ENCODE measurements around the gene UTP11.
"Not testable (repeated sequence)": the region's sequence is repeated elsewhere in the genome, so short reads cannot be mapped to it uniquely, and the experiment has no call there.

UTP11 gene

GRCh38 chr1:38031513-38031866 lies 19.0 kb downstream of the UTP11 start:
- Histone ChIP-seq H3K27me3 (ENCODE audit: insufficient read depth, low read depth, severe bottlenecking) (no peaks in the 10 kb centered on the region), H3K4me3 (ENCODE audit: low read depth, low read length) (no peak overlapping the region), H3K36me3 (no peaks in the 10 kb centered on the region; the same call in 1 of the 2 replicates), H3K9me3 (ENCODE audit: severe bottlenecking) (no peaks in the 10 kb centered on the region), H3K27ac (no peak overlapping the region)
- DNase-seq, result no peak
- TF ChIP-seq, protein P1, sequence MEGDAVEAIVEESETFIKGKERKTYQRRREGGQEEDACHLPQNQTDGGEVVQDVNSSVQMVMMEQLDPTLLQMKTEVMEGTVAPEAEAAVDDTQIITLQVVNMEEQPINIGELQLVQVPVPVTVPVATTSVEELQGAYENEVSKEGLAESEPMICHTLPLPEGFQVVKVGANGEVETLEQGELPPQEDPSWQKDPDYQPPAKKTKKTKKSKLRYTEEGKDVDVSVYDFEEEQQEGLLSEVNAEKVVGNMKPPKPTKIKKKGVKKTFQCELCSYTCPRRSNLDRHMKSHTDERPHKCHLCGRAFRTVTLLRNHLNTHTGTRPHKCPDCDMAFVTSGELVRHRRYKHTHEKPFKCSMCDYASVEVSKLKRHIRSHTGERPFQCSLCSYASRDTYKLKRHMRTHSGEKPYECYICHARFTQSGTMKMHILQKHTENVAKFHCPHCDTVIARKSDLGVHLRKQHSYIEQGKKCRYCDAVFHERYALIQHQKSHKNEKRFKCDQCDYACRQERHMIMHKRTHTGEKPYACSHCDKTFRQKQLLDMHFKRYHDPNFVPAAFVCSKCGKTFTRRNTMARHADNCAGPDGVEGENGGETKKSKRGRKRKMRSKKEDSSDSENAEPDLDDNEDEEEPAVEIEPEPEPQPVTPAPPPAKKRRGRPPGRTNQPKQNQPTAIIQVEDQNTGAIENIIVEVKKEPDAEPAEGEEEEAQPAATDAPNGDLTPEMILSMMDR (IDR thresholded peaks at IDR 0.05; ENCODE audit: low read depth, low read length), result no peak

GRCh38 chr1:38032992-38033391 lies 20.5 kb downstream of the UTP11 start:
- H3K27ac ChIP-seq; H3K9me3 ChIP-seq (ENCODE audit: severe bottlenecking); H3K27me3 ChIP-seq (ENCODE audit: insufficient read depth, low read depth, severe bottlenecking); DNase-seq; H3K36me3 ChIP-seq; H3K4me3 ChIP-seq (ENCODE audit: low read depth, low read length): not testable (repeated sequence)

DNA sequence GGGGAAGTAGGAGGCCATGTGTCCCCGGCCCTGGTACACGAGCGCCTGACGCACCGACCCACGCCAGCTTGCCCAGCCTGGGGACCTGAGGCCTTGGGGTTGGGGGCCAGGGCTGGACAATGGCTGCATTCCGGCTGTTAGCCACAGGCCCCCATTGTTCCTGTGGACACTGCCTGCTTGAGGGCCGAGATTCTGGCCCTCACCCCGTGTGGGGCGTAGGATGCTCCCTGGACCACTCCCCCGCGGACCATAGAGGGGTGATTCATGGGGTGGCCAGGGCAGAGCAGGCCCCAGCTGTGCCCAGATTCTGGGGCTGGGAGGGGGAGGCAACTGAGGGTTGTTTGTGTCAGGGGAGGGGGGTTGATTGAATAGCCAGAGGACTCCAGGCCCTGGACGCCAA lies 22.3 kb downstream of the UTP11 start:
- TF ChIP-seq, protein P1 (IDR thresholded peaks at IDR 0.05; ENCODE audit: low read depth, low read length), result no peak
- no peak for DNase-seq
- H3K9me3 ChIP-seq (ENCODE audit: severe bottlenecking), result no peaks in the 10 kb centered on the region

GRCh38 chr1:38037221-38037939 lies 24.8 kb downstream of the UTP11 start:
- TF ChIP-seq, protein P1 (IDR thresholded peaks at IDR 0.05; ENCODE audit: low read depth, low read length), result peak; percentile 51

More for the DNA sequence above, 22.3 kb downstream of the UTP11 start:
- no peaks in the 10 kb centered on the region for H3K27me3 ChIP-seq (ENCODE audit: insufficient read depth, low read depth, severe bottlenecking)
- no peak overlapping the region for H3K27ac ChIP-seq
- no peaks in the 10 kb centered on the region for H3K36me3 ChIP-seq
- H3K4me3 ChIP-seq (ENCODE audit: low read depth, low read length), result no peak overlapping the region

DNA sequence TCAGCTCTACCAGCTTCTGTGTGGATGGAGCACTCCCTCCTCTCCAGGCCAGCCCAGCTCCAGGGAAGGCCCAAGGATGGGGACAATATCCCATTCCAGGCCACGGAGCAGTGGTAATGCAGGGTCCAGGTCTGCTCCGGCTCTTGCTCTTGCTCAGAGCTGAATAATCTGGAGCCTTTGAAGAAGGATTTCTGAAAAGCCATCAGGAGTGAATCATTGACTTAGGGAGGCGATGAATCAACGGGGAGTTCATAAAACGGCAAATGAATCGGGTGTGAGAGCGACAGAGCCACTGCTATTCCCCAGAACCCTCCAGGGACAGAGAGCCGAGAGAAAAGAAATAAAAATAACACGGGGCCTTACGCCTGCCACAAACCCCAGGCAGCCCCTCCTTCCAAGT lies 26.3 kb downstream of the UTP11 start:
- H3K4me3 ChIP-seq (ENCODE audit: low read depth, low read length), result no peak overlapping the region
- peaks cover 10% of the 10 kb centered on the region for H3K27me3 ChIP-seq (ENCODE audit: insufficient read depth, low read depth, severe bottlenecking)
- no peak for DNase-seq
- H3K27ac ChIP-seq, result no peak overlapping the region
- TF ChIP-seq, protein P1 (IDR thresholded peaks at IDR 0.05; ENCODE audit: low read depth, low read length), result no peak
- H3K9me3 ChIP-seq (ENCODE audit: severe bottlenecking), result no peaks in the 10 kb centered on the region
- no peaks in the 10 kb centered on the region for H3K36me3 ChIP-seq

More at GRCh38 chr1:38037221-38037939, 24.8 kb downstream of the UTP11 start:
- Histone ChIP-seq H3K27ac (no peak overlapping the region), H3K4me3 (ENCODE audit: low read depth, low read length) (no peak overlapping the region), H3K36me3 (no peaks in the 10 kb centered on the region), H3K27me3 (ENCODE audit: insufficient read depth, low read depth, severe bottlenecking) (no peaks in the 10 kb centered on the region), H3K9me3 (ENCODE audit: severe bottlenecking) (no peaks in the 10 kb centered on the region)
- peak; percentile 45 for DNase-seq

DNA sequence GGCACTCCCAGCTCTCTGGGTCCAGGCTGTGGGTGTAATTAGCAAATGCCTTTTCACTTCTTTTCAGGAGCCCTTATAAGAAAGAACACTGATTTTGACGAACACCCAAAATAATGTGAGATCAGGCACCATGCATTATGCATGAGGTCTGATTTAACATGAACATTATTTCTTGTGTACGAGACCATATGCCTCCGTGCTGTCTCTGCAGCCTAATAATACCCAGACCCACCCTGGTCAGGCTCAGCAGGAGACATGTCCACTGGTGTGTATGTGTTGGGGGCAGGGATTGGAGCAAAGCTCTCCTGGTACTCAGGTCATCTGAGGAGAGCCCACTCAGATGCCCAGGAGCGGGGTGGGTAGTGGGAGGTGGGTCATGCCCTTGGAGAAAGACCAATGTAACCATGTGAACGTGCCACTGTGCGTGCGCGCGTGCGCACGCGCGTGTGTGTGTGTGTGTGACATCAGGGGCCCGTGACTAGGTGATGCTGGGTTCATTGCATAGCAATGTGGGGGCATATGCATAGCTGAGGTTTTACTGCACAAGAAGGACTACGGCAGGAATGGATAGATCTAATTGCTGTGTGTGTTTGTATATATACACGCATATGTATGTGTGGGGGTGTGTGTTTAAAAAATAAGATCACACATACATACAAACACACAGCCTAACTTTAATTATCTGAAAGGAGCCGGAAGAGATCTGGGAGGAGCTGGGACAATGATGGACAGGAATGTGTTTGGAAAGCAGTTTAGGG lies 27.0 kb downstream of the UTP11 start:
- Histone ChIP-seq H3K27ac (no peak overlapping the region), H3K4me3 (ENCODE audit: low read depth, low read length) (no peak overlapping the region)
- TF ChIP-seq, protein P1 (IDR thresholded peaks at IDR 0.05; ENCODE audit: low read depth, low read length), result no peak

More for the DNA sequence above, 27.0 kb downstream of the UTP11 start:
- no peak for DNase-seq
- peaks cover 15% of the 10 kb centered on the region for H3K27me3 ChIP-seq (ENCODE audit: insufficient read depth, low read depth, severe bottlenecking)
- no peaks in the 10 kb centered on the region for H3K9me3 ChIP-seq (ENCODE audit: severe bottlenecking)
- H3K36me3 ChIP-seq, result no peaks in the 10 kb centered on the region
